Astrocyte (in vitro differentiated cells and primary cell): ENCODE measurements around the gene BMS1. TPM values are rescaled to one million over a fixed set of nuclear protein-coding genes. Genes with fewer than 3 reads are reported as not detected.

ENCODE experiments used
- DNase-seq: peaks from one replicate; pipeline ENCODE4 v3.0.0-alpha.2; 2010; ENCODE audit warnings: low read depth
- FAIRE-seq: peaks from 2 replicates; lab custom pipeline; 2011; peaks lifted over from hg19 to GRCh38; lab: Jason Lieb, UNC
- H2AFZ ChIP-seq: 2 replicates; pipeline ENCODE4 v1.6.0; 2012; ENCODE audit warnings: low read depth, low read length, inconsistent platforms
- H3K27ac ChIP-seq: 2 replicates; pipeline ENCODE4 v1.5.1; 2011; ENCODE audit warnings: low read depth, low read length, inconsistent platforms
- H3K27me3 ChIP-seq: 2 replicates; pipeline ENCODE4 v1.6.0; 2011; ENCODE audit warnings: low read length, inconsistent platforms; ENCODE audit not compliant: insufficient read depth
- H3K36me3 ChIP-seq: 2 replicates; pipeline ENCODE4 v1.5.1; 2011; ENCODE audit warnings: low read length, inconsistent platforms; ENCODE audit not compliant: insufficient read depth
- H3K4me1 ChIP-seq: 2 replicates; pipeline ENCODE4 v1.5.1; 2011; ENCODE audit warnings: low read length, inconsistent platforms; ENCODE audit not compliant: insufficient read depth
- H3K4me2 ChIP-seq: 2 replicates; pipeline ENCODE4 v1.6.0; 2012; ENCODE audit warnings: low read length, inconsistent platforms
- H3K4me3 ChIP-seq: 2 replicates; pipeline ENCODE4 v1.5.1; 2011; ENCODE audit warnings: low read depth, mild to moderate bottlenecking, low read length, inconsistent platforms; ENCODE audit not compliant: insufficient read depth
- H3K79me2 ChIP-seq: 2 replicates; pipeline ENCODE4 v1.6.0; 2012; ENCODE audit warnings: mild to moderate bottlenecking, low read length, inconsistent platforms; ENCODE audit not compliant: insufficient read depth
- H3K9ac ChIP-seq: 2 replicates; pipeline ENCODE4 v1.6.0; 2012; ENCODE audit warnings: mild to moderate bottlenecking, low read length, inconsistent platforms
- H3K9me3 ChIP-seq: 2 replicates; pipeline ENCODE4 v1.5.1; 2012; ENCODE audit warnings: low read depth, mild to moderate bottlenecking, low read length, inconsistent platforms; ENCODE audit not compliant: insufficient read depth
- H4K20me1 ChIP-seq: 2 replicates; pipeline ENCODE4 v1.6.0; 2012; ENCODE audit warnings: low read length, inconsistent platforms; ENCODE audit not compliant: insufficient read depth
- H3K27ac Mint-ChIP-seq: one replicate; pipeline ENCODE4 v1.8.0; 2021; ENCODE audit warnings: mild to moderate bottlenecking, mixed read lengths; ENCODE audit not compliant: unreplicated experiment
- H3K27me3 Mint-ChIP-seq: one replicate; pipeline ENCODE4 v1.8.0; 2021; ENCODE audit warnings: low read depth, mixed read lengths; ENCODE audit not compliant: unreplicated experiment
- H3K36me3 Mint-ChIP-seq: one replicate; pipeline ENCODE4 v1.8.0; 2021; ENCODE audit warnings: low read depth, mixed read lengths; ENCODE audit not compliant: unreplicated experiment
- H3K4me1 Mint-ChIP-seq: one replicate; pipeline ENCODE4 v1.8.0; 2021; ENCODE audit warnings: low read depth, mixed read lengths; ENCODE audit not compliant: unreplicated experiment
- H3K4me3 Mint-ChIP-seq: one replicate; pipeline ENCODE4 v1.8.0; 2021; ENCODE audit warnings: mild to moderate bottlenecking, moderate library complexity, mixed read lengths; ENCODE audit not compliant: unreplicated experiment
- H3K9me3 Mint-ChIP-seq: one replicate; pipeline ENCODE4 v1.8.0; 2021; ENCODE audit warnings: mild to moderate bottlenecking, mixed read lengths; ENCODE audit not compliant: unreplicated experiment
- EZH2 ChIP-seq: IDR thresholded peaks from 2 replicates; pipeline ENCODE4 v1.6.1; 2012; ENCODE audit warnings: mild to moderate bottlenecking, low read length, inconsistent platforms; ENCODE audit not compliant: insufficient read depth
- total RNA-seq: library from RNA; stranded (reverse); gene quantifications from 2 replicates; pipeline ENCODE4 v1.2.1, GENCODE V29; 2021
- TF ChIP-seq, protein P1 (sequence below): IDR thresholded peaks from 2 replicates; pipeline ENCODE4 v1.5.1; 2011; ENCODE audit warnings: low read depth, mild to moderate bottlenecking, inconsistent platforms, low read length, moderate library complexity; ENCODE audit not compliant: insufficient read depth

The BMS1 gene
- total RNA-seq, 1 donor from 2014 or later, result 26.3 TPM

DNA sequence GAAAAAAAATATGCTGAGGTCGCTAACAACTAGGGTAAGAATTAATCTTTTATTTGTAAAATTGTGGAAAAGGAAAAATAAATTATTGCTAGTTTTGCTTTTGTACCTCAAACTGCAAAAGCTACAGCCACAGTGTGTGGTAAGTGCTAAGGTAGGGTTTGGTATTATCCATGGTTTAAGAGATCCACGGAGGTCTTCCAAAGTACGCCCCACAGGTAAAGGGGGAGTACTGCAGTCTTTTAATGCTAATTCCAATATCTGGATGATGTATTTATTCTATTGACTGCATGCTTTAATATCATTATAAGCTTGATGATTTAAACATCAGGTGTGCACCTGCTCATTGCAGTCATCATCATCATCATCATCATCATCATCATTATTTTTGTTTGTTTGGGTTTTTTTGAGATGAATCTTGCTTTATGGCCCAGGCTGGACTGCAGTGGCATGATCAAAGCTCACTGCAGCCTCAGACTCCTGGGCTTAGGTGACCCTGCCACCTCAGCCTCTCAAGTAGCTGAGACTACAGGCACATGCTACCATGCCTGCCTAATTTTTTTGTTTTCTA is 38.4 kb upstream of the BMS1 start:
- Histone ChIP-seq H3K4me3 (no peak overlapping the region), H4K20me1 (no peaks in the 10 kb centered on the region), H2AFZ (no peak overlapping the region), H3K9ac (no peak overlapping the region), H3K27me3 (no peaks in the 10 kb centered on the region), H3K36me3 (no peaks in the 10 kb centered on the region), H3K27ac (no peak overlapping the region), H3K9me3 (no peaks in the 10 kb centered on the region), H3K4me1 (no peaks in the 10 kb centered on the region), H3K4me2 (no peak overlapping the region), H3K79me2 (no peaks in the 10 kb centered on the region)
- Mint-ChIP-seq H3K4me3 (no peak overlapping the region), H3K27me3 (peaks cover 13% of the 10 kb centered on the region), H3K4me1 (no peaks in the 10 kb centered on the region), H3K27ac (no peak overlapping the region), H3K36me3 (no peaks in the 10 kb centered on the region), H3K9me3 (peaks cover 11% of the 10 kb centered on the region)
- DNase-seq, result no peak
- no peak for TF ChIP-seq EZH2
- TF ChIP-seq, protein P1, sequence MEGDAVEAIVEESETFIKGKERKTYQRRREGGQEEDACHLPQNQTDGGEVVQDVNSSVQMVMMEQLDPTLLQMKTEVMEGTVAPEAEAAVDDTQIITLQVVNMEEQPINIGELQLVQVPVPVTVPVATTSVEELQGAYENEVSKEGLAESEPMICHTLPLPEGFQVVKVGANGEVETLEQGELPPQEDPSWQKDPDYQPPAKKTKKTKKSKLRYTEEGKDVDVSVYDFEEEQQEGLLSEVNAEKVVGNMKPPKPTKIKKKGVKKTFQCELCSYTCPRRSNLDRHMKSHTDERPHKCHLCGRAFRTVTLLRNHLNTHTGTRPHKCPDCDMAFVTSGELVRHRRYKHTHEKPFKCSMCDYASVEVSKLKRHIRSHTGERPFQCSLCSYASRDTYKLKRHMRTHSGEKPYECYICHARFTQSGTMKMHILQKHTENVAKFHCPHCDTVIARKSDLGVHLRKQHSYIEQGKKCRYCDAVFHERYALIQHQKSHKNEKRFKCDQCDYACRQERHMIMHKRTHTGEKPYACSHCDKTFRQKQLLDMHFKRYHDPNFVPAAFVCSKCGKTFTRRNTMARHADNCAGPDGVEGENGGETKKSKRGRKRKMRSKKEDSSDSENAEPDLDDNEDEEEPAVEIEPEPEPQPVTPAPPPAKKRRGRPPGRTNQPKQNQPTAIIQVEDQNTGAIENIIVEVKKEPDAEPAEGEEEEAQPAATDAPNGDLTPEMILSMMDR, result no peak
- FAIRE-seq, result no peak

DNA sequence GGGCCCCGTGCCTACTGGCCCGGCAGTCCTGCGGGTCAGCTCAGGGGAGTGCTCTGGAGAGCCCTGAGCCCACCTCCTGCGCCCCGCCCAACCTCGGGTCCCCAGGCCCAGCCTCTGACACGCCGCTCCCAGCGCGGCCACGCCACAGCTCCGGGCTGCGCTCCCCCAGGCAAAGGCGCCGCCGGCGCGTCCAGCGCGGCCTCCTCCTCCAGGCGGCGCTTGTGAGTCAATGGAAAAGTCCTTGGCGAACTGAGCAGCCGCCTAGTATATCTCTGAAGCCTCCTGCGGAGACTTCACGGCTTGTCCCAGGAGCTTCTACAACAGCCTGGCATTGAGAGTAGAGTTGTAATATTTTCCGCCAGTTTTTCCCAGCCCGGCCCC is 29.5 kb upstream of the BMS1 start:
- Histone ChIP-seq H3K27ac (no peak overlapping the region), H3K79me2 (no peaks in the 10 kb centered on the region), H3K27me3 (peaks cover 18% of the 10 kb centered on the region), H4K20me1 (no peaks in the 10 kb centered on the region), H2AFZ (peak overlapping the region; percentile 66), H3K4me1 (peaks cover 8% of the 10 kb centered on the region), H3K4me2 (peak overlapping the region; percentile 79), H3K4me3 (peak overlapping the region; percentile 25), H3K9ac (no peak overlapping the region), H3K9me3 (no peaks in the 10 kb centered on the region), H3K36me3 (no peaks in the 10 kb centered on the region)
- FAIRE-seq, result no peak
- no peak overlapping the region for H3K27ac Mint-ChIP-seq
- DNase-seq, result peak; percentile 25
- no peak for TF ChIP-seq EZH2
- TF ChIP-seq, protein P1, result peak; percentile 51
- peak overlapping the region; percentile 81 for H3K4me3 Mint-ChIP-seq
- peaks cover 1% of the 10 kb centered on the region for H3K4me1 Mint-ChIP-seq
- H3K27me3 Mint-ChIP-seq, result peaks cover 67% of the 10 kb centered on the region
- no peaks in the 10 kb centered on the region for H3K36me3 Mint-ChIP-seq
- H3K9me3 Mint-ChIP-seq, result no peaks in the 10 kb centered on the region

DNA sequence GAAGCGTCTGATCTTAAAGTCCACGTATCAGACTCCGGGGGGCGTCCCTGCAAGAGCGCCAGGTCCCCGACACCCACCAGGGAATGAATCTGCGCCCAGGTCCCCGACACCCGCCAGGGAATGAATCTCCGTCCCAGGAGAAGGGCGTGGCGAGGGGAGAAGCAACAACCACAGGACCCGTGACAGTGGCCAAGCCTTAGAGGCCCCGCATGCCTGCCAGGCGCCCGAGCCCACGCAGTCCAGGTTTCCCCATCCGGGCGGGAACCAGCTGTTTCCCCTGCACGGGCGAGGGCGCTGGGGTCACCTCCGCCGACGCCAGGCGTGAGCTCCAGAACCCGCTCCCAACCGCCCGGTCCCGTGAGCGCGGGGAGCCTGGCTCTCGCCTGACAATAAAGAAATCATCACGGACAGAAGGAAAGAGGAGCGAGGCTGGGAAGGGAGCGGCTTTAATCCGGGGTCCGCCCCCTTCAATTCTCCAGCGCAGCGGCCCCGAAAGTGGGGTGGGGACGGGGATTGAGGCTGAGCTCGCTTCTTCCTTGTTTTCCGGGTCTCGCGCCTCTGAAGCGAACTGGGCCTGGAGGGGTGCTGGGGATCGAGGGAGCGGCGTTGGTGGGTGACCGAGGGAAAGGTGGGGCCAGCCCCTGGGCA is 29.0 kb upstream of the BMS1 start:
- Mint-ChIP-seq H3K4me3 (peak overlapping the region; percentile 81), H3K4me1 (peaks cover 1% of the 10 kb centered on the region)

More for the DNA sequence above, 29.0 kb upstream of the BMS1 start:
- Histone ChIP-seq H3K27me3 (peaks cover 18% of the 10 kb centered on the region), H3K4me2 (peak overlapping the region; percentile 79), H3K79me2 (no peaks in the 10 kb centered on the region), H3K36me3 (no peaks in the 10 kb centered on the region), H3K4me1 (peaks cover 8% of the 10 kb centered on the region), H3K4me3 (peak overlapping the region; percentile 25), H3K9ac (no peak overlapping the region), H3K9me3 (no peaks in the 10 kb centered on the region), H3K27ac (no peak overlapping the region), H2AFZ (peak overlapping the region; percentile 66), H4K20me1 (no peaks in the 10 kb centered on the region)
- no peak overlapping the region for H3K27ac Mint-ChIP-seq
- DNase-seq, result no peak
- H3K9me3 Mint-ChIP-seq, result no peaks in the 10 kb centered on the region
- H3K36me3 Mint-ChIP-seq, result no peaks in the 10 kb centered on the region
- H3K27me3 Mint-ChIP-seq, result peaks cover 71% of the 10 kb centered on the region
- peak; percentile 83 for TF ChIP-seq EZH2
- TF ChIP-seq, protein P1, result no peak
- no peak for FAIRE-seq
